Endothelial cell of hepatic sinusoid (primary cell): ENCODE data around the gene CLIP3.

ENCODE experiments used
- in situ Hi-C: cut with HindIII; loops from 2 replicates; pipeline ENCODE4 v1.10.0; 2017; ENCODE audit warnings: low sequenced_read_pairs

CLIP3 gene

GRCh38 chr19:36009633-36010379 lies 22.9 kb downstream of the CLIP3 start:
- in situ Hi-C loops: no loop called here

- in situ Hi-C loops: no loop called here
Measured at GRCh38 chr19:36009220-36009619, 23.5 kb downstream of the CLIP3 start.

GRCh38 chr19:36008336-36008978 lies 24.2 kb downstream of the CLIP3 start, which contains the start of gene SYNE4:
Gene SYNE4 (minus strand): TSS chr19:36008813. CDS start chr19:36008681, 132 bp downstream.
- in situ Hi-C loops: no loop called here

GRCh38 chr19:36006955-36007354 lies 25.7 kb downstream of the CLIP3 start:
- in situ Hi-C loops: no loop called here

- in situ Hi-C loops: no loop called here
Measured at GRCh38 chr19:36003284-36003683, 29.4 kb downstream of the CLIP3 start.

- in situ Hi-C loops: no loop called here
Measured at GRCh38 chr19:36001605-36002004, 31.1 kb downstream of the CLIP3 start.

- in situ Hi-C loops: no loop called here
Measured at GRCh38 chr19:35996777-35997176, 35.9 kb downstream of the CLIP3 start.

- in situ Hi-C loops: no loop called here
Measured at GRCh38 chr19:35995048-35995993, 37.4 kb downstream of the CLIP3 start, which contains the start of gene SDHAF1. Gene SDHAF1 (plus strand): TSS chr19:35995188. CDS start chr19:35995275, 87 bp downstream.

- in situ Hi-C loops: no loop called here
Measured at GRCh38 chr19:35993923-35994598, 38.6 kb downstream of the CLIP3 start.

- in situ Hi-C loops: no loop called here
Measured at GRCh38 chr19:35992907-35993765, 39.5 kb downstream of the CLIP3 start.

GRCh38 chr19:35991731-35992450 lies 40.8 kb downstream of the CLIP3 start:
- in situ Hi-C loops: no loop called here

GRCh38 chr19:35990771-35991730 lies 41.6 kb downstream of the CLIP3 start:
- in situ Hi-C loops: no loop called here

- in situ Hi-C loops: no loop called here
Measured at GRCh38 chr19:35990156-35990555, 42.5 kb downstream of the CLIP3 start.

GRCh38 chr19:35988824-35989223 lies 43.8 kb downstream of the CLIP3 start:
- in situ Hi-C loops: no loop called here

GRCh38 chr19:35987571-35987896 lies 45.1 kb downstream of the CLIP3 start:
- in situ Hi-C loops: no loop called here

GRCh38 chr19:35986664-35987570 lies 45.8 kb downstream of the CLIP3 start:
- in situ Hi-C loops: no loop called here

GRCh38 chr19:35986111-35986510 lies 46.6 kb downstream of the CLIP3 start:
- in situ Hi-C loops: no loop called here
